PFSK-1 (cell line): ENCODE results near the gene RNF121.
A peak's percentile ranks its signal among the peaks of the same experiment; 100 is the strongest.

Experiments used
- FOXP2 ChIP-seq: optimal IDR thresholded peaks from 2 replicates; pipeline ENCODE3; 2011; ENCODE audit warnings: borderline replicate concordance, control low read depth, inconsistent platforms; ENCODE audit not compliant: insufficient read depth; ENCODE audit errors: extremely low read length, extremely low read depth
- POLR2AphosphoS5 ChIP-seq: IDR thresholded peaks from 2 replicates; pipeline ENCODE4 v1.6.1; 2012; ENCODE audit warnings: low read depth, mild to moderate bottlenecking, control low read depth, low read length, moderate library complexity
- REST ChIP-seq, 2 experiments: IDR thresholded peaks; 2 replicates each; pipeline versions ENCODE4 v1.6.1 to v1.8.0; 2011 to 2012; ENCODE audit warnings: low read depth in 2 of 2, low read length in 2 of 2, control low read depth in 1 of 2, inconsistent platforms in 1 of 2, mild to moderate bottlenecking in 1 of 2, moderate library complexity in 1 of 2; ENCODE audit not compliant: insufficient read depth in 1 of 2
- SIN3A ChIP-seq: IDR thresholded peaks from 2 replicates; pipeline ENCODE4 v1.6.1; 2012; ENCODE audit warnings: mild to moderate bottlenecking, low read length, moderate library complexity, borderline replicate concordance; ENCODE audit not compliant: insufficient read depth
- TAF1 ChIP-seq: IDR thresholded peaks from 2 replicates; pipeline ENCODE4 v1.6.1; 2012; ENCODE audit warnings: low read length, control low read depth, borderline replicate concordance; ENCODE audit not compliant: insufficient read depth

Gene RNF121

GRCh38 chr11:72030472-72031045 is 101.7 kb downstream of the RNF121 start:
- no peak for TF ChIP-seq POLR2AphosphoS5
- no peak for TF ChIP-seq SIN3A
- TF ChIP-seq FOXP2, result no peak
- TF ChIP-seq TAF1, result no peak

- TF ChIP-seq TAF1 (no peak), POLR2AphosphoS5 (no peak)
Observed at GRCh38 chr11:72036687-72037086, 107.8 kb downstream of the RNF121 start.

DNA sequence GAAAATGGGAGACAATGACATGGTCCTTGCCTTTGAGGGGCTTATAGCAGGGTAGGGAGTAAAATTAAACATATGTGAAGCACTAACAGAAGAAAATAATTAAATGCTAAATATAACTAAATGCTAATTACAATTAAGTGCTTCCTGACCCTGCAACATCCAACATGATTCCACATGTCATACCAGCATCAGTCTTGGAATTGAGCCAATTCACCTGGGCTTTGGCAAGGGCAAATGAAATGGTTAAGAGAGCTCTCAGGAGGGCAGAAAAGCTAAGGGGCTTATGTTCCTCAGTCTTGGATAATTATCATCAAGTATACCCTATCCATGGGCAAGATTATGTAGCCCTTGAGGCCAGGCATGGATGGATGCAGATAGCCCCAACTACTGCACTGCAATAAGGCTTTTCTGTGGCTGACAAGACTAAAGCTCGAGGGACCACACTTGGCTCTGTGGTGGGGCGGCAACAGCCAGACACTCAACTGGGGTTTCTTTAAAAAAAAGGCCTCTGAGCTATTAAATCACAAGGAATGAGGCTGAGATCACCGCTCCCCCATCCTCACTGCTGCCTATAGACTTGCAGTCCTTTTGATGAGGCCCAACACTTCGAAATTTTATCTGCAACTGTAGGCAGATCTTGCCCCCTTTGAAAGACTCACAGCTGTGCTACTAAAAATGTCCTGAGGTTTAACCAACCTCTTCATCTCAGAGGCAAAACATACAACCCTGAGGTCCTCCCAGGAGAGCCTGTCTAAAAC is 108.9 kb downstream of the RNF121 start:
- TF ChIP-seq POLR2AphosphoS5, result no peak
- TF ChIP-seq SIN3A, result no peak
- no peak for TF ChIP-seq REST (IDR thresholded peaks at IDR 0.05; ENCODE audit: insufficient read depth in 1 of 2, low read depth in 2 of 2, low read length in 2 of 2)
- no peak for TF ChIP-seq TAF1
- no peak for TF ChIP-seq FOXP2

- TF ChIP-seq FOXP2 (no peak), SIN3A (no peak), REST (IDR thresholded peaks at IDR 0.05; ENCODE audit: insufficient read depth in 1 of 2, low read depth in 2 of 2, low read length in 2 of 2) (no peak), TAF1 (no peak)
Observed at GRCh38 chr11:72038491-72038890, 109.6 kb downstream of the RNF121 start.

DNA sequence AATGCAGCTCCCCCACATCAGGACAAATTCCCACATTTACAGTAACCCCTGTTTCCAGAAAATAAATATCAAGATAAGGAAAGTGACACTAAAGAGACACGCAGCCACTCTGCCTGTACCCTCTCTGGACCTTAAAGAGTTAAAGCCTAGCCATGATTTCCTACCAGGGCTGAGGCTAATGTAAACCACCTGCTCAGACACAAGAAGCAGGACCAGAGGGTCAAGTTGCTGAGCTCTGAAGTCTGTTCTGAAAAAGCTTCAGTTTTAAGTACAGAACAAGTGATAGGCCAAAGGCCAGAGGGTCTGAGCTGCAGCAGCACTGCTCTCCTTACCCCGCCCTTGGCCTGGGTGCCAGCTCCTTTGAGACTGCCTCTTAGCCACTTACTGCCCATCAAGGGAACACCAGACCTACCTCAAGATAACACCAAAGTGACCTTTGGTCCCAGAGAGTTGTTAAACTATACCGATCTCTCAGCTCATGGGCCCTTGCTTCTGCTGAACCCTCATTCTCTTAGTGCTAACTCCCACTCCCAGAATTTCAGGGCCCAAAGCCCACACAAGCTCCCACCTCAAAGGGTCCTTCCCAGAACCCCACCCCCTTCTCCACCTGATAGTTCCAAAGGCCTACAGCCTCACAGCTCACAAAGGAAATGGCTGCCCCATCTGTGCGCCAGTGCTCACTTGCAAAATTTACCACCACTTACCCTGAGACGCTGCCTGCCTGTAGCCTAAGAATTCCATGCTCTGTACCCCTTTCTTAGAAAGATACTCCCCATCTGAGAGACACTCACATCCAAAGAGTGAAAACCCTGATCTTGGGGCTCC is 110.4 kb downstream of the RNF121 start:
- TF ChIP-seq REST (IDR thresholded peaks at IDR 0.05; ENCODE audit: insufficient read depth in 1 of 2, low read depth in 2 of 2, low read length in 2 of 2) (no peak), FOXP2 (no peak), POLR2AphosphoS5 (peak; percentile 42; the same call in 1 of the 2 replicates), SIN3A (peak; percentile 38; the same call in 1 of the 2 replicates), TAF1 (peak; percentile 13; the same call in 1 of the 2 replicates)
